ENCODE results near the gene LRRC19.

Gene LRRC19

DNA sequence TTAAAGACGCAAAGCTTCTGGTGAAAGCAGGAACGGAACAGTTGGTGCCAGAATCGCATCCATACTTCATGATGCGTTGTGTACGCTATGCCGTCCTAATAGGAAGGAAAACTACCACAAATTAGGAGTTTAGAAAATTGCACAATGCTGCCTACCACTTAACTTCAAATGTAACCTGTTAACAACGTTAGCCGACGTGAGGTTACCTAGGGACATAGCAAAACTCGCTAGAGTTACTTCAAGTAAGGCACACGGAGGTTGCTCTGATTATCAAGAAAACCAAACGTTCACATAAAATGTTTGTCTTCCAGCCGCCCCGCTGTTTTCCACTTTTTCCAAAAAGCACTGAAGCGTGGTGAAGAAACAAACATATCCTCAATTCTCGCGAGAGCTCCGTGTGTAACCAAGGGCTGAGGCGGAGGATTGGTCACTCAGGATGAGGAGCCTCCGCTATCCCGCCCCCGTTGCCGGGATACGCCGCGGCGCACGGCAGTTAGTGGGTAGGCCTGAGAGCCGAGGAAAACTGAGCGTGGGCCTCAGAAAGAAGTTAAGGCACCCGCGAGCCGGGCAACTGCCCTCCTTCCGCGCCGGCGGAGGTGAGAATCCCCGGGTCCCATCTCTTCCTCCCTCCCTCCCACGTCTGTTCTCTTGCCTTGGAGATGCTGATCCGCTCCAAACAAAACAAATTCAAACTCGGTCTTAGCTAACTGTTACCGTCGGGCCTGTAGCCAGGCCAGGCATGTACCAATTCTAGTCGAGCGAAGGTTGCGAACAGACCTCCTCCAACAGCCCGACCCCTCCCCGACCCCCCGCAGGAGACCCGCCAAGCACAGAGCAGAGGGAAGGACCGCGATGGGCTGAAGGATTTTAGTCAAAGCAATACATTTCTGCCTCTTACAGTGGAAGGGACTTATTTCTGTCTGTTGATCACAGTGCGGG lies 49.3 kb downstream of the LRRC19 start, which contains the start of gene IFT74:
Gene IFT74, plus strand, starts transcription at position 492 of the 939 bp plus-strand sequence. CDS start 5,556 bp downstream, outside the sequence.
- peak; percentile 98 for DNase-seq (ENCODE audit: low spot score)

GRCh38 chr9:26955222-26955903 lies 50.1 kb downstream of the LRRC19 start:
- no peak for DNase-seq (ENCODE audit: low spot score)

- no peak for DNase-seq (ENCODE audit: low spot score)
Measured at GRCh38 chr9:26954050-26954508, 51.4 kb downstream of the LRRC19 start.

DNA sequence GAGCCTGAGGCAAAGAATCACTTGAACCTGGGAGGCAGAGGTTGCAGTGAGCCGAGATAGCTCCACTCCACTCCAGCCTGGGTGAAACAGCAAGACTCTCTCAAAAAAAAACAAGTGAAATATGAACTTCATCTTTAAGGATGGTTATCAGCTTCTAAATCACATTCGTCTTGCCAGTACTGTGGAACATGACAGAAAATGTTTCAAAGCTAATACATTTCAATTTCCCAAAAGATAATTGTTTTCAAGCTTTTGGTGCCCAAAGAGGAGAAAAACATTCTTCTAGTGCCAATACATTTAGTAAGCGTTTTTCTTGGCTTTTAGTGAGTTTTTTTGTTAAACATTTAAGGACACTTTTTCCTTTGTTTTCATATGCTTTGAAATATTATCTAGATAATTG lies 53.7 kb downstream of the LRRC19 start:
- no peak for DNase-seq (ENCODE audit: low spot score)

DNA sequence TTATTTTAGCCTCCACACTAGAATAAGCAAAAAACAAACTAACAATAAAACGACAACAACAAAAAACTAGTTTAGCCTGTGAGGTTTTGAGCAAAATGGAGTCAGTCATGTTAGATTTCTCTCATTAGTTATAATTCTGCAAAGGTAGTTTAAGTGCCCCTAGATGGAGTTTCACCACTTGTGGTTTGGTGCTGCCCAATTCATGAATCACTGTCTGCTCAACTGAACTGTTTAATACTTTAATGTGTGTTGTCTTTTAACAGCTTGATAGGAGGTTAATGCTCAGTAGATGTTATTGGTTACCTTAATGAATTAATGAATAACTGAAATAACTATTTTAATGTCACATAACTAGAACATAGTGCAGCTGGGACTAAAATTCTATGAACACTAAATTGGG lies 55.0 kb downstream of the LRRC19 start:
- no peak for DNase-seq (ENCODE audit: low spot score)

- no peak for DNase-seq (ENCODE audit: low spot score)
Measured at GRCh38 chr9:26949637-26950069, 55.8 kb downstream of the LRRC19 start.

DNA sequence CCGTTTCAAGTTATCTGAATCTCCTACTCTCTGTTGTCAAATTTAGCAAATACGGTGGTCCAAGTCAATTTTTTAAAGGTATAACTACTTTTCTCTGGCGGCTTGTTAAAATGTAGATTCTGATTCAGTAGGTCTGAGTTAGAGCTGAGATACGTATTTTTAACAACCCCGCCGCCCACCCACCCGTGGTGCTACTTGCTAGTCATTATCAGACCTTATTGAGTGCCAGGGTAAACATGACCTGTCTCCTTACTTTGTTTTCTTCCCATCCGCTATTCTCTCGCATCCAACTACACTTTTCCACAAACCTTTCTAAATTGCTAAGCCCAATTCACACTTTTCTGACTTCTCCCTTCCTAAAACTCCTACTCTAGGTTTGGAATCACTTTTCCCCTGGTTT lies 57.7 kb downstream of the LRRC19 start:
- DNase-seq (ENCODE audit: low spot score), result no peak

DNA sequence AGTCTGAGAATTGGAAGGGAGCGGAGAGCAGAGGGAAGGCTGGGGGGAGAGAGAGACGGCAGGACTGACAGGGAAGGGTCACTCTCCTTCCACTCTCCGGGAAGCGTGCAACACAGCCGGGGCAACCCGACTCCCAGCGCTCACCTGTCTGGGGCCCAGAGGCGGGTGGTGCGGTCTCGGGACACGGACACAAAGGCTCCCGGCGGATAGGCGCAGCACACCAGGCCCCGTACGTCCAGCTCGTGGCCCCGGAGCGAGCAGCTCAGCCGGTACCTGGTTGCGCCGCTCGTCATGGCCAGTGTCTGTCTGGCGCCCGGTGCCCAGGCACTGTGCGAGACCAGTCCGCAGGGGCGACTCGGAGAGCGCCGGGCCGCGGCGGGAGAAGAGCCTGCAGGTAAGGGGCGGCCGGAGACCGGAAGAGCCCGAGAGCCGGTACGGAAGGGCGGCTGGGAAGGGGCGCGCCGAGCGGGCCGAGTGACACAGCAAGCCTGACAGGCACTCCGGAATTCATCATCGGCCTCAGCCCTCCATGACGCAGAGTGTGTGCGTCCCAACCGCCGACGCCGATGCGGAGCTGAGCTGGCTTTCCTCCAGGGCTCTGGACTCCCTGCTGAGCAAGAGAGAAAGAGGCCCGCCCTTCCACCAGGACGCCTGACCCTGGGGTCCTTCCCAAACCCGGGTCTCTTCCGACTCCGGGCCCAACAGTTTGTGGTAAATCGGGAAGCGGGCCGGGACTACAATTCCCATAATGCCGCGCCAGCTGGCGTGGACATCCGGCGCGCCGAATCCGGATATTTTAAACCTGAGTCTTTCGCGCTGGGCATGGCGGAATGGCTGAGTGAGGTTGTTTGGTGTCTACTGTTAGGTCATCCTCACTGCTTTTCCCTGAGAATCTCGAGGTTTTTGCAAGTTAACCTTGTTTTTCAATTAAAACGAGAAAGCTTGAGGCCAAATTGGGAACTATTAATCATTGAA lies 58.4 kb downstream of the LRRC19 start, which contains the start of gene PLAA:
Gene PLAA, minus strand, starts transcription at position 490 of the 975 bp plus-strand sequence. Its CDS starts 197 bp downstream, at position 293.
- peak; percentile 76 for DNase-seq (ENCODE audit: low spot score)

- DNase-seq (ENCODE audit: low spot score), result no peak
Measured at GRCh38 chr9:26945591-26945990, 59.9 kb downstream of the LRRC19 start.
